ENCODE data around the gene CDK17. TPM values are rescaled to one million over a fixed set of nuclear protein-coding genes. Genes with fewer than 3 reads are reported as not detected.

The CDK17 gene
- total RNA-seq, 1 experiment from 2014 or later, result 25.8 TPM

DNA sequence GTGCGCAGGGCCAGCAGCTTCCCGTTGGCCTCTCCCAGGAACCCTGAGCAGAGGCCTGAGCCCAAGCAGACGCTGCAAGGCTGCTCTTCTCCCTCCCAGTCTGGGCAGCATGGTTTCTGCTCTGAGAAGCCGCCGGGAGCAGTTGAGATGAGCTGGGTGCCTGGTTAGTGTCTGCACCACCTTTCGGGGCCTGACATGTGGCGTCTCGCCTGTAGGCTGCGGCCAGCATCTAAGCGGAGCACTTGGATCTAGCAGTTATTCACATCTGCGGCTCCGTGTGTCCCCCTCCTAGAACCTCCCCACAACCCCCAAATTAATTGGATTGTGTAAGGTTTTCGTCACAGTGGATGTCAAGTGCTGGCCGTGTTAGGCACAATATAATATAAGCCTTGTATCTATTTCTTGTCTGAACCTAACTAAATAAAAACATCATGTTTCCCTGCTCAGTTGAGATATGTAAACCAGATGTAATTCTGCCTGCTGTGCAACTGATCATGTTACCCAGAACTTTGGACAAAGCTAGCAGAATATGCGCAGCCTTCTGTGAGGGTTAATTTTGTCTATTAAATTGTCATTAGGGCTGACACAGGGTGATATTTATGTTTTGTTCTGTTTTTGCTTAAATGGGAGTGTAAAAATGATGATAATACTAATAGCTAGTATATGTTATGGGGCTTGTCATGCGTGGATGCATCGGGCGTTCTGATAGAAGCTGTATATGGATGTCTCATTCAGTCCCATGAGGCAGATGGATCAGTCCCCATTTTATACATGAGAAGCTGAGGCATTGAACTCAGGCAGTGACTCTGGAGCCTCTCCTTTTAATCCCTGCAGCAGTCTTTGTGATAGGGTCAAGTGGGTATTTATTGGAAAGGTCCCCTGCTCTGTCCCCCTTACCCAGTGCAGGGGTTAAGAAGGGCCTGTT, 160.3 kb downstream of the CDK17 start:
- DNase-seq (ENCODE audit: low read depth), result no peak

DNA sequence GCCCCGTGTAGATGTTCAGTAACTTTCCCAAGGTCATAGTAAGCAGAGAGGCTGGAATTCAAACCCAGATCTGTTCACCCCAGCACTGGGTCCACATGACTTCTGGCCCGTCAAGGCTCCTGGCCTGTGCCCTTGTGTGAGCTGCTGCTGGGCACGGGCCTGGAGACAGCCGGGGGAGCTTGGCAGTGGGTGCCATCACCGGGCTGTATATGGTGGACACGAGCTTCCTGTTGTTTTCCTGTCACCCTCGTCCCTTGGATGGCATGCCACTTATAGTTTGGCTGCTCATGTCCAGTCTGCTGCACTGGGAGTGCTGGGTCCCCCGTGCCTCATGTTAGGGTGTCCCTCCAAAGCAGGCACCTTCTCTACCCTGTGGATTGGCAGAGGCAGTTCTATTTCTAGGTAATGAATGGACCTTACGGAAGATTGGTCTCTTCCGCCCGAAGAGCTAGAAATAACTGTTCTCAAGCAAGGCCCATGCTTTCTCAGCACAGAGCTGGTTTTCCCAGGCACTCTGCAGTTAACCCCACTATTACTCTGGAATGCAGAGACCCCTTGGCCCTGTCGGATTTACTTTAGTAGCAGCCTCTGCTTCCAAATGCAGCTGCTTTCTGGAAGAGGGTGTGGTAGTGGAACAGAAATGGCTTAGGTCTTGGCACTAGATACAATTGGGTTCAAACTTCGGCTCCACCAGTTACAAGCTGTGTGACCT, 161.7 kb downstream of the CDK17 start:
- DNase-seq (ENCODE audit: low read depth), result no peak

DNA sequence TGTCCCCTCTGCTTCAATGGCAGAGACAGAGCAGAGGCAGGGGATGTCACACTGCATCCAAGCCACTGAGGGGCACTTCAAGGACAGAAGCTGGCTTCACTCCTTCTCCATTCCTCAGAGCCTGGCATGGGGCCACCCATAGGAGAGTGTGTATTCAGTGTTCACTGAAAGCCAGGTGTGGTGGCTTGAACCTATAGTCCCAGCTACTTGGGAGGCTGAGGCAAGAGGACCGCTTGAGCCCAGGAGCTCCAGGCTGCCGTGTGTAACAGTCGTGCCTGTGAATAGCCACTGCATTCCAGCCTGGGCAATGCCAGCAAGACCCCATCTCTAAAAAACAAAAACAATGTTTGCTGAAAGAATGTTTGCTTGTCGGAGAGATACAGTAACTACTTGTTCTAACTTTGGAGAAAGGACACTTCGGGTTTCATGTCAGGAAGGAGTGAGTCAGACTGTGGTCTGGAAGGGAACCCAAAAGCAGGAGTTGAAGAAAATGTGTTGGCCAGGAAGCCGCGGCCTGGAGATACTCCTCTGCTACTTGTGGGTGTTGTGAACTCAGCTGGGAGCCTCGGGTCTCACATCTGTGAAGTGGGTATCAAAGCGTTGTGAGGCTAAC, 162.7 kb downstream of the CDK17 start:
- peak; percentile 97 for DNase-seq (ENCODE audit: low read depth)

GRCh38 chr12:96237035-96237434, 163.2 kb downstream of the CDK17 start:
- DNase-seq (ENCODE audit: low read depth), result peak; percentile 20

- DNase-seq (ENCODE audit: low read depth), result peak; percentile 72
Observed at GRCh38 chr12:96236221-96236822, 163.9 kb downstream of the CDK17 start.

DNA sequence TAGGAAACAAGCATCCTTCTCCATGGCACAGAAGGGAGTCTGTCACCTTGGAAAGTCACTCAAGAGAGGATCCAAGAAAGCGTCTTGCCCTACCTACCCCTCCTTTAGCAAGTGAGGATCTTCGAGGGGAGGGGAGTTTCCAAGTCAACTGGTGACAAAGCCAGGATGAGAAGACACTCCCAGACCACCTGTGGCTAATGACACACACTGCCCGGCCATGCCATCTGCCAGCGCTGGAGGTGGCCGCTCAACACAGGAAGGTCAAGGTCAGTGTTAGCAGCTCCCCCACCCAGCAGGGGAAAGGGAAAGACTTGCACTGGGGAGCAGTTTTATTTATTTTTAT, 164.8 kb downstream of the CDK17 start:
- peak; percentile 33 for DNase-seq (ENCODE audit: low read depth)

DNA sequence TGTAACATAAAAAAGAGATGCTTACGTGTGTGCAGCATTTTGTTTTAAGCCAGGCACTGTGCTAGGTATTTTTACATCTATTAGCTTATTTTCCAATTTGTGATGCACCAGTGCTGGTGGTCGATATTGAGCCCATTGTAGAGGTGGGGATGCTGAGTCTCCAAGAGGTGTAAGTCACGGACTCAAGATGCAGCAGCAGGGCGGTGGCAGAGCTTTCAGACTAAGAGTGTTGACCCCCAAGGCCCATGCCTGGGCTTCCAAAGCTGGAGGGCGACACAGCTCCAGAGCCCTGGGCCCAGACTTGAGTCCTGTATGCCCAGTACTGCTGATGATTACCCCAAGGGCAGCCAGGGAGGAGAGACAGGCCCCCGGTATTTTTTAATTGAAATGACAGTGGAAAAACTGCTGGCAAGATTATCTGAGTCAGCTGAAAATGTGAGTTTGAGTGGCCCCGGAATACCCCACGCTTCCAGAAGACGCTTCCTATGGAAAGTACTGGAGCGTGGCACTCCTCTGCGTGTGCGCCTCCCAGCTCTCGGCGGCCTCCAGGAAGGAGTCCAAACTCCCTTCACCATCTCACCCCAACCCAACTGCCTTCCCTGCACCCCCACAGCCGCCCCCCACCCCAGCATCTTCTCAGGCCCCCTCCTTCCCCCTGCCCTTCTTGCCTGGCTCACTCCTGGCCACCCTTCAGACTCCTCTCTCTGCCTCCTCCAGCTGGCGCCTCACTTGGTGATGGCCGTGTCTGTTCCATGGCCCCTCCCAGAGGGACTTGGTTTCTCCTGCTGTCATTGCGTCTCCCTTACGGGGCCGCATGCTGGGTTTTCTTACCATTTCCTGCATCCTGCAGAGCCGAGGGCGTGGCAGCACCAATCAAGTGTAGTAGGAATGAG, 165.4 kb downstream of the CDK17 start:
- no peak for DNase-seq (ENCODE audit: low read depth)

GRCh38 chr12:96233939-96234461, 166.2 kb downstream of the CDK17 start:
- peak; percentile 82 for DNase-seq (ENCODE audit: low read depth)

- no peak for DNase-seq (ENCODE audit: low read depth)
Observed at GRCh38 chr12:96233168-96233567, 167.1 kb downstream of the CDK17 start.

DNA sequence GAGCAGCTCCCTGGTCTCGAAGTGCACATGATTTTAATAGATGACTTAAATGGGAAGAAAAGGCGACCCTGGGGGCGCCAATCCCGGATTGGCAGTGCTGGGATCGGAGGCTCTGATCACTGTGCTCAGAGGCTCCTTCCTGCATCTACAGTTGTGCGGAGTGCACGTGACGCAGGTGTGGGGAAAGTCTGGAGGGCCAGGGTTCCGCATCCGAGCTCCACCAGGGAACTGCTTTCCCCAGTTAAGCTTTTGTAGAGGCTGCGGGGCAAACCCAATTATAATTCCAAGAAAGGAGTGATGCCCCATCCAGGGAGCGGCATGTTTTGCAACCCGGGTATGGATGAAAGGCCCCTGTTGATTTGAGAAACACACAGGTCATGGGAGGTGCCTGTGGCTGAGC, 169.6 kb downstream of the CDK17 start:
- DNase-seq (ENCODE audit: low read depth), result no peak

- DNase-seq (ENCODE audit: low read depth), result no peak
Observed at GRCh38 chr12:96228566-96229248, 171.5 kb downstream of the CDK17 start.

Other genes with a start within 250 kb of the CDK17 start
- 20.9 and 34.9 TPM in 2 replicates for gene ELK3, start 206.1 kb downstream of the CDK17 start, total RNA-seq (2014; rRNA removed; shearing (Covaris generic))
- gene CFAP54, start 89.1 kb upstream of the CDK17 start, total RNA-seq (2014; rRNA removed; shearing (Covaris generic)), result 0.57 and 1.8 TPM in 2 replicates

All from M059J (cell line).